ENCODE results near the gene SORCS3. TPM values are rescaled to one million over a fixed set of nuclear protein-coding genes. Genes with fewer than 3 reads are reported as not detected.

Gene SORCS3
- total RNA-seq, 1 experiment from 2014 or later, result 0.94 TPM

GRCh38 chr10:104922810-104923209 is 281.7 kb downstream of the SORCS3 start:
- Mint-ChIP-seq H3K36me3 (no peaks in the 10 kb centered on the region), H3K4me3 (no peak overlapping the region), H3K4me1 (peaks cover 17% of the 10 kb centered on the region), H3K27me3 (ENCODE audit: low read depth) (no peaks in the 10 kb centered on the region), H3K27ac (no peak overlapping the region), H3K9me3 (no peaks in the 10 kb centered on the region)
- POLR2A ChIA-PET, result no interaction called here
- no peak for DNase-seq (ENCODE audit: low spot score)
- no peak for ATAC-seq
- CTCF ChIA-PET, result interaction anchor here (3.3 kb wide), 1 partner anchor 284 kb away, joined by 22 read pairs; no protein-coding TSS in a partner anchor
- TF ChIP-seq ZNF263 (CRISPR knock-in tag; IDR thresholded peaks at IDR 0.05; ENCODE audit: low read depth) (no peak), JUN (CRISPR knock-in tag; IDR thresholded peaks at IDR 0.05) (no peak), SMAD4 (CRISPR knock-in tag; IDR thresholded peaks at IDR 0.05) (no peak), TEAD4 (CRISPR knock-in tag; IDR thresholded peaks at IDR 0.05) (no peak)

GRCh38 chr10:104923501-104923900 is 282.4 kb downstream of the SORCS3 start:
- POLR2A ChIA-PET, result no interaction called here
- ATAC-seq (no peak), DNase-seq (ENCODE audit: low spot score) (no peak)
- H3K4me1 Mint-ChIP-seq, result peaks cover 17% of the 10 kb centered on the region
- no peaks in the 10 kb centered on the region for H3K36me3 Mint-ChIP-seq
- no peak overlapping the region for H3K4me3 Mint-ChIP-seq
- no peak for TF ChIP-seq ATF6 (CRISPR knock-in tag; IDR thresholded peaks at IDR 0.05)
- no peak for TF ChIP-seq ZNF423 (CRISPR knock-in tag; IDR thresholded peaks at IDR 0.05)
- TF ChIP-seq ERG (CRISPR knock-in tag; IDR thresholded peaks at IDR 0.05), result no peak
- TF ChIP-seq ZSCAN18 (CRISPR knock-in tag; IDR thresholded peaks at IDR 0.05), result no peak
- TF ChIP-seq STAT6 (CRISPR knock-in tag; conservative IDR thresholded peaks at IDR 0.05; ENCODE audit: low read depth), result no peak
- TF ChIP-seq CDX4 (CRISPR knock-in tag; IDR thresholded peaks at IDR 0.05; ENCODE audit: borderline replicate concordance), result no peak
- TF ChIP-seq FOXK1 (CRISPR knock-in tag; IDR thresholded peaks at IDR 0.05), result no peak
- no peak for TF ChIP-seq JAZF1 (CRISPR knock-in tag; IDR thresholded peaks at IDR 0.05)
- TF ChIP-seq ZNF317 (CRISPR knock-in tag; IDR thresholded peaks at IDR 0.05; ENCODE audit: borderline replicate concordance, low read depth), result no peak
- no peak for TF ChIP-seq ZNF219 (CRISPR knock-in tag; IDR thresholded peaks at IDR 0.05; ENCODE audit: borderline replicate concordance)
- no peak for TF ChIP-seq SOX15 (CRISPR knock-in tag; IDR thresholded peaks at IDR 0.05)
- no peak for TF ChIP-seq ELF4 (CRISPR knock-in tag; IDR thresholded peaks at IDR 0.05; ENCODE audit: low read depth)
- no peak for TF ChIP-seq GABPB1 (CRISPR knock-in tag; IDR thresholded peaks at IDR 0.05)
- TF ChIP-seq MXD4 (CRISPR knock-in tag; IDR thresholded peaks at IDR 0.05; ENCODE audit: borderline replicate concordance), result no peak
- TF ChIP-seq CBFB (CRISPR knock-in tag; IDR thresholded peaks at IDR 0.05; ENCODE audit: low read depth), result no peak
- no peak for TF ChIP-seq E2F5 (CRISPR knock-in tag; IDR thresholded peaks at IDR 0.05)
- TF ChIP-seq EMX1 (CRISPR knock-in tag; IDR thresholded peaks at IDR 0.05), result no peak
- TF ChIP-seq HMGA2 (CRISPR knock-in tag; IDR thresholded peaks at IDR 0.05), result no peak
- CTCF ChIA-PET, result interaction anchor here (0.6 to 3.3 kb wide), 3 partner anchors 167 to 285 kb away, joined by 3 to 22 read pairs (median 5); no protein-coding TSS in a partner anchor
- H3K9me3 Mint-ChIP-seq, result no peaks in the 10 kb centered on the region
- H3K27me3 Mint-ChIP-seq (ENCODE audit: low read depth), result no peaks in the 10 kb centered on the region
- no peak overlapping the region for H3K27ac Mint-ChIP-seq

All from WTC11 (cell line).